ENCODE data around the gene ZNF79. TPM values are rescaled to one million over a fixed set of nuclear protein-coding genes. Genes with fewer than 3 reads are reported as not detected.

Gene ZNF79
- total and polyA plus RNA-seq, 9 of the 15 experiments (the other 6 are each of a cell fraction or from before 2014, with no cell fraction given): 0.62 to 7.0 (median 4.1) TPM

- BruUV-seq (replicated peaks): no TSS peak
- H3K4me1 ChIP-seq (replicated peaks in 1 of 2; ENCODE audit: control insufficient read depth in 2 of 2, insufficient read depth in 2 of 2, low read length in 2 of 2): peaks cover 22 to 28% of the 10 kb centered on the region in 2 experiments; a peak in 4 of 5 replicates
- in situ Hi-C loops (cut with MboI): no loop called here
- H3K27ac ChIP-seq (ENCODE audit: extremely low read depth, low read depth, low read length): peak overlapping the region; percentile 82
- H3K9me1 ChIP-seq (ENCODE audit: control insufficient read depth, insufficient read depth, low read length): no peaks in the 10 kb centered on the region
- peaks cover 29% of the 10 kb centered on the region for H4K20me1 ChIP-seq (replicated peaks; ENCODE audit: control insufficient read depth, insufficient read depth, low read length)
- H2AFZ ChIP-seq (ENCODE audit: low read depth, low read length): peak overlapping the region; percentile 95
- H3K4me3 ChIP-seq: peak overlapping the region; percentile 78
- peaks cover 43% of the 10 kb centered on the region for H3K36me3 ChIP-seq (ENCODE audit: control insufficient read depth, insufficient read depth, low read length)
- FAIRE-seq: peak; percentile 69
- H3K27me3 ChIP-seq (ENCODE audit: control insufficient read depth in 2 of 2, insufficient read depth in 2 of 2, low read length in 2 of 2): no peaks in the 10 kb centered on the region
- ATAC-seq: peak; percentile 54
- no peaks in the 10 kb centered on the region; the same call in 1 of the 2 replicates for H3K9me3 ChIP-seq (replicated peaks; ENCODE audit: control insufficient read depth, insufficient read depth, low read depth, low read length)
- peak; percentile 79 to 83 (median 82) for DNase-seq (ENCODE audit: extremely low read depth in 1 of 4, low spot score in 3 of 4)
- intact Hi-C loops (cut with micrococcal nuclease): no loop called here
- 7% methylated on average over 29 of the region's 29 CpGs for WGBS (ENCODE audit: insufficient coverage, low coverage, missing lambda C conversion rate)
- CTCF ChIA-PET (ENCODE audit: low intra/inter-chr PET ratio): interaction anchor here (0.5 kb wide), 1 partner anchor 111 kb away, joined by 3 read pairs; no protein-coding TSS in a partner anchor
- H3K79me2 ChIP-seq (ENCODE audit: control insufficient read depth, insufficient read depth, low read length): peaks cover 57% of the 10 kb centered on the region
- POLR2A ChIA-PET: interaction anchor here (0.5 to 3.6 kb wide), 17 partner anchors 9 to 1505 kb away, joined by 3 to 21 read pairs (median 4); partner anchors contain the start of genes SLC2A8 and ZNF79
- peak overlapping the region; percentile 94 to 97 for H3K9ac ChIP-seq (ENCODE audit: insufficient read depth in 1 of 2, low read depth in 2 of 2, low read length in 2 of 2)
- H3K4me2 ChIP-seq (ENCODE audit: insufficient read depth, low read length): peak overlapping the region; percentile 100
- TF ChIP-seq IFI16 (CRISPR knock-in tag; IDR thresholded peaks at IDR 0.05) (no peak), ZNF311 (CRISPR knock-in tag; IDR thresholded peaks at IDR 0.05) (no peak), SREBF2 (CRISPR knock-in tag; IDR thresholded peaks at IDR 0.05) (0 out of 2 replicates have a peak, but pooled peaks have one; percentile 26), ZNF445 (CRISPR knock-in tag; IDR thresholded peaks at IDR 0.05; ENCODE audit: low read depth) (no peak), PRDM10 (IDR thresholded peaks at IDR 0.05; ENCODE audit: partially characterized antibody) (peak; percentile 20), FIP1L1 (IDR thresholded peaks at IDR 0.05; ENCODE audit: low read depth, low read length, poor library complexity, severe bottlenecking) (no peak), KAT2B (IDR thresholded peaks at IDR 0.05; ENCODE audit: low read depth, low read length) (no peak), MLLT1 (IDR thresholded peaks at IDR 0.05) (0 out of 4 replicates have a peak, but pooled peaks of 1 of the 2 experiments have one; percentile 23), CTBP1 (IDR thresholded peaks at IDR 0.05; ENCODE audit: borderline replicate concordance) (peak; percentile 50; the same call in 1 of the 2 replicates), ZNF551 (CRISPR knock-in tag; IDR thresholded peaks at IDR 0.05) (no peak), ZNF263 (CRISPR knock-in tag; IDR thresholded peaks at IDR 0.05; ENCODE audit: borderline replicate concordance) (no peak), ZNF3 (CRISPR knock-in tag; IDR thresholded peaks at IDR 0.05) (peak; percentile 83), MNT (conservative IDR thresholded peaks at IDR 0.05) (peak; percentile 20 to 49; a peak in 3 of 4 replicates), EGR1 (conservative IDR thresholded peaks at IDR 0.05) (0 out of 2 replicates have a peak, but pooled peaks have one; percentile 10)
These were observed 27.9 kb downstream of the ZNF79 start for GRCh38 chr9:127451858-127452656.
